ENCODE data around the gene TMSB15A.
"Not testable (repeated sequence)": the region's sequence is repeated elsewhere in the genome, so short reads cannot be mapped to it uniquely, and the experiment has no call there.

TMSB15A gene

DNA sequence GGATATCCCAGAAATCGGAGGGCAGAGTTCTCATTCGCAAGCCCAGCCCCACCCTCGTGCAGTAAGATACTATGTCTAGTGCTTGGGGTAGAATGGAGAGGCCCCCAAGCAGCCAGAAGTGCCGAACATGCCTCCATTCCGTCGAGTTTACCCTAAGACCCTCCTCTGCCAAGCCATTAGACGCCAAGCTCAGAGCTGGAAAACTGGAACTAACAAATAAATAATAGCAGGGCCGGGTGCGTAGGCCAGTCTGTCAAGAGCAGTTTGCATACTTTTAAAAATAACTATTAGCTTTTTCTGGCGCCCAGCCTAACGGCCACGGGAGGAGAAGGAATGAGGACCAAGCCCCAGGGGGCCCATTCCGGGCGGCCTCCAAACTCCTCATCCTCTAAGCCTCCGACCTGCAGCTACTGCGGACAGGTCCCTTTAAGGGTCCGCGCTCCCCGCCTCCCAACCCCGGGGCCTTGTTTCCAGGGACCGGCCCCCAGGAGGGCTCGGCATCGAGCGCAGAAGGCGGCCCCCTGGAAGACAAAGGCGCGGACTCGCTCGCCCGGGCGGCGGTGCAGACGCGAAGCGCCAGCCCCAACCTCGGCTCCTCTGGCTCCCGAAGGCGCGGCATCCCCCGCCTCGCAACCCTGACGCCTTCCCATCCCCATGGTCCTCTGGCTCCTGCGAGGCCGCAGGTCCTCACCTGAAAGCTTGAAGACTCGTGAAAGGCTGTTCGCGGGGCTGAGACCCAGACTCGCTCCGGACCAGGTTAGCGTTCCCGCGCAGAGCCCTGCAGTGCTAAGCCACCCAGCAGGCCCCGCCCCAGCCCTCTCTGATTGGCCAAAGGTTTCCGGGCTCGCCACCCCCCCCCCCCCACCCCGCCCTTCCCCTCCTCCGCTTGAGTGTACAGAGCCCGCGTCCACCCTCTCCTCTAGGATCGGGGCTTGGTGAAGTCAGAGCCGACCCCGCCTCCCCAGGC is at the start of gene TMSB15A:
TSS of gene TMSB15A (minus strand) at position 765 of the 967 bp plus-strand sequence.
- DNase-seq (ENCODE audit: low spot score) = peak; percentile 26

GRCh38 chrX:102560423-102561068 is 44.0 kb upstream of the TMSB15A start:
- no peak for DNase-seq (ENCODE audit: low spot score)

DNA sequence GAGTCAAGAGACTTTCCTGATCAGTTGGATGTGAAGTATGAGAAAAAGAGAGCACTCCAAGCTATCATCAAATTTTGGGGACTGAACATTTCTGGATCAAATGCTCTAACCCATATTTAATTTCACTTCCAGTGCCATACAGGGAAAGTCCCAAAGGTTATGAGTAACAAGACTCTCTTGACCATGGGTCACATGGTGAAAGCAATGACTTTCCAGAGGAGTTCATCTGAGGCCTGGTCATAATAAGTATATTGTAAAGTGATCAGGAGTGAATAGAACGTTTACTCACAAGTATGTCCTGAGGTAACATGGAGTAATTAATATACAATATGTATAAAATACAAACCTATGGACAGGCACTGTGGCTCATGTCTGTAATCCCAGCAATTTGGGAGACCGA is 42.1 kb upstream of the TMSB15A start:
- no peak for DNase-seq (ENCODE audit: low spot score)

GRCh38 chrX:102548231-102548630 is 31.7 kb upstream of the TMSB15A start:
- no peak for DNase-seq (ENCODE audit: low spot score)

DNA sequence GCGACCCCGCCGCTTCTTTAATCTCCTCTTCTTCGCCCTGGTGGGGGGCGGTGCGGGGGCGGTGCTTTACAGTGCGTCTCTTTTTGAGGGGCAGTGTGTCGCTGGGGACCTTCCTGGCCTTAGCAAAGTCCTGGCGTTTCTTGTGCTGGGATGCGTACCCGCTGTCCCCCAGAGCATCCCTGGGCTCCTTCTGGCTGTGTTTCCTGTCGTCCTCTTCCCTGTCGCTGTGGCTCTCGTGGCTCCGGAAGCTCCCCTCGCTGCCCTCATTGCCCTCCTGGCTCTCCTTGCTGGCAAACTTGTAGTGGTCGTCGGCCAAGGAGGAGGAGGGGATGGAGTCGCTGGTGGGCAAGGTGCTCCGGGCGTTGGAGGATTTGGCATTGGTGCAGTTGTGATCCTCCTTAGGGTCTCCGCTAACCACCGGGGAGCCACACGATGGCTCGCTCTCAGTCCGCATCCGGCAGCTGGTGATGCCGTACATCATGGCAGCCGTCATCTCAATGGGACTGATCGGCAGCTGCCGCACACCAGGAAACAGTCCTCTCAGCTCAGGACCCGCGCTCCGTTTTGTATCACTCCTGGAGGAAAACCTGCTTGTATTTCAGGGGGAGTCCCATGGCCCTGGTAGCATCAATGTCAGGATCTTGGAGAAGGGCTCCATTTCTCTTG is 30.4 kb upstream of the TMSB15A start:
- no peak for DNase-seq (ENCODE audit: low spot score)

DNA sequence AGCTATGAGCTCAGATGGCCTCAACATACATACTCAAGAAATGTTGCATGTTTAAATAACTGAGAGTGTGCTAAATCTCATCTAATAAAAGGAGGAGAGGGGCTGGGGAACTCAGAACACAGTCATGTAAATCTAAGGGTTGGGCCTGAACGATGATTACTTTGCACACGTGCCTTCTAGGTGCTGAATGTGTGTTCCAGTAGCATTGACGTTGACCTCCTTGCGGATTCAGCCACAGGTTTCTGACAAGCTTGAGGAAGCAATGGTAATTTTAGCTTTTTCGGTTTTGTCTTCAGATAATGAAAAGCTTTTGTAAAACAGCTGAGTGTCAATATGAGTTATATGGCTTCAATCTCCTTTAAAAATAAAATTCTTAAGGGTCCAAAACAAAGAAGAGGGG is 29.6 kb upstream of the TMSB15A start:
- not testable (repeated sequence) for DNase-seq (ENCODE audit: low spot score)

GRCh38 chrX:102535958-102536357 is 19.4 kb upstream of the TMSB15A start:
- DNase-seq (ENCODE audit: low spot score) = no peak

GRCh38 chrX:102517326-102517725 is 787 bp upstream of the TMSB15A start:
- DNase-seq (ENCODE audit: low spot score) = peak; percentile 1

GRCh38 chrX:102514536-102514935 is 2.0 kb downstream of the TMSB15A start:
- no peak for DNase-seq (ENCODE audit: low spot score)

DNA sequence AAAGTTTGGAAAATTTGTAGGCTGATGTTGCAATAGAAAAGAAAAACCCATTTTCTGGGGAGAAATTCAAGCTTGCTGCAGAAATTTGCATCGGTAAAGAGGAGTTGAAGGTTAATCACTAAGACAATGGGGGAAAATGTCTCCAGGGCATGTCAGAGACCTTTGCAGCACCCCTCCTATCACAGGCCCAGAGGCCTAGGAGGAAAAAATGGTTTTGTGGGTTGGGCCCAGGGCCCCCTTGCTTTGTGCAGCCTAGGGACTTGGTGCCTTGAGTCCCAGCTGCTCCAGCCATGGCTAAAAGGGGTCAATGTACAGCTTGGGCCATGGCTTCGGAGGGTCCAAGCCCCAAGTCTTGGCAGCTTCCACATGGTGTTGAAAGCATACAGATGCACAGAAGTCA is 17.8 kb downstream of the TMSB15A start:
- DNase-seq (ENCODE audit: low spot score) = no peak

GRCh38 chrX:102491766-102492165 is 24.8 kb downstream of the TMSB15A start:
- DNase-seq (ENCODE audit: low spot score) = peak; percentile 20

DNA sequence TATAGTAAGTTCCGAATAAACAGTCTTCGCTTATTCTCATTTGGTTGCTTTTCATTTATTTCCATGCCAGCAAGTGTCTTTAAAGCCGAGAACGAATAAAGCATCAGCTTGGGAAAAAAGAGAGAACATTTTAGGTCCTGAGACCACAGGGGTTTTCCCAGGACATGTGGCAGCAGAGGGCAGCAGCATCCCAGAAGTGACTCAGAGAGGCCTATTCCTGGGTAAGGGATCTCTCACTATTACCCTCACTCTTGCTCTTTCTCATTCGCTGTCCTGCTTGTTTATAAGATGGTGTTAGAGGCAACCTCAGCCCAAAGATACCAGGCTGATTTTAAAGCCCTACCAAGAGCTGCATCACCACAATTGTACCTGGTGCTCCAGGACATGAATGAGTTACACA is 37.8 kb downstream of the TMSB15A start:
- not testable (repeated sequence) for DNase-seq (ENCODE audit: low spot score)

DNA sequence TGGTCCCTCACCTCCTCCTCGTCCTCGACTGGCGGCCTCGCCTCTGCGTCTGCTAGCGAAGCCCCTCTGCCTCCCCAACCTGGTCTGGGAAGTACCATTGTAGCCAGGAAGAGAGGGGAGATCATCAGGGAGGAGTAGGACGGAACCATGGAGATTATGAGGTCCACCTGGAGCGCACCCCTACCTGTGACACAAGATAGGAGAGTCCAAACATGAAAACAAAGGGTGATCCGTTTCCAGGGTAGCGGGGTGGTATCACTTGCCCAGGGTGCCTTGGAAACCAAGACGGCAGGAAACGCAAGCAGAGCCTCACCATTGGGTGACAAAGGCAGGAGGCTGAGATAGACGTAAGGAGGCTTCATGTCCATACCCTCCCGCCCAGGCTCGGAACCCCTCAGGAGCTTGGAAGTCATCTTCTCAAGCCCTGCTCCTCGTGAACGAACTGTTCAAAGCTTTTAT is 44.7 kb downstream of the TMSB15A start, which contains the start of gene TCP11X2:
TSS of gene TCP11X2 (minus strand) at position 51 of the 459 bp plus-strand sequence.
- DNase-seq (ENCODE audit: low spot score) = not testable (repeated sequence)

DNA sequence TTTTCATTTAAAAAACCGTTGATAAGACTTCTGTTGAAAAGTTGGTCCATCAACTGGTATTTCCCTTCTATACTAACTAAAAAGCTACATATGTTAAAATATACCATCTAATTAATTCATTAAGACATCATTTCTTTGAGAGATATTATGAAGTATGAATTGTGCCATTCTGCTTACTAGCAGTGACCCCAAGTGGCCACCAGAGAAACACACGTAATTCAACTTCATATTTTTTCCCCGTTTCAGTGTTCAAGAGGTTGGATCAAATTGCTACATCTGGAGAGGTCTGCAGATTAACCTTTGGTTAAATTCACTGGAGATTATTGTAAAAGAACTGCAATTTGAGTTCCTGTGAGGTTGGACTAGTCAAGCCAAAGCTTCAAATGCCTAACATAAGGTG is 46.3 kb downstream of the TMSB15A start:
- DNase-seq (ENCODE audit: low spot score) = not testable (repeated sequence)

Measured in kidney tubule cell (primary cell).